Osteoblast (primary cell): ENCODE results near the gene SMIM20. TPM values are rescaled to one million over a fixed set of nuclear protein-coding genes. Genes with fewer than 3 reads are reported as not detected.

Experiments used
- DNase-seq: peaks from one replicate; pipeline ENCODE4 v3.0.0; 2011; ENCODE audit warnings: low spot score, mixed read lengths; ENCODE audit not compliant: insufficient read length; ENCODE audit errors: missing footprints
- H2AFZ ChIP-seq: 2 replicates; pipeline ENCODE4 v1.6.0; 2011; ENCODE audit warnings: mild to moderate bottlenecking, low read length
- H3K27ac ChIP-seq: 2 replicates; pipeline ENCODE4 v1.5.1; 2011; ENCODE audit warnings: mild to moderate bottlenecking, low read depth, low read length, moderate library complexity
- H3K27me3 ChIP-seq: 2 replicates; pipeline ENCODE4 v1.6.0; 2012; ENCODE audit warnings: mild to moderate bottlenecking, control low read depth, inconsistent platforms, low read length, moderate library complexity; ENCODE audit not compliant: insufficient read depth
- H3K36me3 ChIP-seq: 2 replicates; pipeline ENCODE4 v1.5.1; 2011; ENCODE audit warnings: mild to moderate bottlenecking, low read length, control low read depth, moderate library complexity; ENCODE audit not compliant: insufficient read depth
- H3K4me1 ChIP-seq: 2 replicates; pipeline ENCODE4 v1.5.1; 2011; ENCODE audit warnings: mild to moderate bottlenecking, low read length, control low read depth, moderate library complexity; ENCODE audit not compliant: insufficient read depth
- H3K4me2 ChIP-seq: 2 replicates; pipeline ENCODE4 v1.6.0; 2011; ENCODE audit warnings: mild to moderate bottlenecking, low read length; ENCODE audit not compliant: insufficient read depth
- H3K4me3 ChIP-seq: fragments of 200-600 bp; sonication (generic); 3 replicates; pipeline ENCODE4 v1.5.1; 2012; ENCODE audit warnings: mild to moderate bottlenecking, low read length, inconsistent platforms; ENCODE audit not compliant: insufficient read depth
- H3K79me2 ChIP-seq: 2 replicates; pipeline ENCODE4 v1.6.0; 2012; ENCODE audit warnings: mild to moderate bottlenecking, low read length, control low read depth, inconsistent platforms; ENCODE audit not compliant: insufficient read depth
- H3K9me3 ChIP-seq: 2 replicates; pipeline ENCODE4 v1.5.1; 2011; ENCODE audit warnings: low read depth, low read length, control low read depth
- H4K20me1 ChIP-seq: 2 replicates; pipeline ENCODE4 v1.6.0; 2012; ENCODE audit warnings: mild to moderate bottlenecking, low read length, control low read depth; ENCODE audit not compliant: insufficient read depth
- CTCF ChIP-seq: IDR thresholded peaks from 2 replicates; pipeline ENCODE4 v1.5.1; 2011; ENCODE audit warnings: mild to moderate bottlenecking, low read depth, low read length, moderate library complexity; ENCODE audit errors: extremely low read depth
- total RNA-seq: library from RNA; depleted of rRNA; stranded (reverse); fragments of >200 nt; gene quantifications from 2 replicates; pipeline ENCODE4 v1.2.3, GENCODE V29; 2012

Gene SMIM20
- total RNA-seq, 1 donor: 34.7 TPM

GRCh38 chr4:25926462-25926861 is 12.4 kb downstream of the SMIM20 start:
- no peaks in the 10 kb centered on the region for H3K36me3 ChIP-seq
- H3K27ac ChIP-seq: no peak overlapping the region
- TF ChIP-seq CTCF: no peak
- peaks cover 19% of the 10 kb centered on the region for H3K79me2 ChIP-seq
- no peak overlapping the region for H3K4me3 ChIP-seq
- no peak overlapping the region for H2AFZ ChIP-seq
- H3K27me3 ChIP-seq: no peaks in the 10 kb centered on the region
- no peaks in the 10 kb centered on the region for H3K9me3 ChIP-seq
- DNase-seq: no peak
- H3K4me1 ChIP-seq: peaks cover 16% of the 10 kb centered on the region
- H4K20me1 ChIP-seq: no peaks in the 10 kb centered on the region
- no peak overlapping the region for H3K4me2 ChIP-seq

- Histone ChIP-seq H3K4me3 (no peak overlapping the region), H3K4me1 (peaks cover 16% of the 10 kb centered on the region), H3K27ac (no peak overlapping the region), H3K4me2 (no peak overlapping the region), H3K79me2 (peaks cover 17% of the 10 kb centered on the region), H2AFZ (no peak overlapping the region), H3K27me3 (no peaks in the 10 kb centered on the region), H4K20me1 (no peaks in the 10 kb centered on the region), H3K9me3 (no peaks in the 10 kb centered on the region), H3K36me3 (no peaks in the 10 kb centered on the region)
- no peak for DNase-seq
- TF ChIP-seq CTCF: no peak
Observed at GRCh38 chr4:25927361-25928195, 13.6 kb downstream of the SMIM20 start.

- Histone ChIP-seq H3K4me1 (peaks cover 16% of the 10 kb centered on the region), H4K20me1 (no peaks in the 10 kb centered on the region), H3K4me2 (peak overlapping the region; percentile 66), H3K79me2 (peaks cover 9% of the 10 kb centered on the region), H3K27me3 (no peaks in the 10 kb centered on the region), H3K9me3 (no peaks in the 10 kb centered on the region), H2AFZ (peak overlapping the region; percentile 67), H3K27ac (peak overlapping the region; percentile 33), H3K36me3 (no peaks in the 10 kb centered on the region), H3K4me3 (peak overlapping the region; percentile 29)
- peak; percentile 58 for DNase-seq
- no peak for TF ChIP-seq CTCF
Observed at GRCh38 chr4:25928379-25929297, 14.6 kb downstream of the SMIM20 start.

GRCh38 chr4:25929298-25929686 is 15.3 kb downstream of the SMIM20 start:
- no peak for TF ChIP-seq CTCF
- H3K27me3 ChIP-seq: no peaks in the 10 kb centered on the region
- no peak for DNase-seq
- peak overlapping the region; percentile 66 for H3K4me2 ChIP-seq
- no peaks in the 10 kb centered on the region for H4K20me1 ChIP-seq
- no peaks in the 10 kb centered on the region for H3K9me3 ChIP-seq
- H3K36me3 ChIP-seq: no peaks in the 10 kb centered on the region
- no peak overlapping the region for H3K27ac ChIP-seq
- H2AFZ ChIP-seq: no peak overlapping the region
- peaks cover 5% of the 10 kb centered on the region for H3K79me2 ChIP-seq
- H3K4me3 ChIP-seq: no peak overlapping the region
- peaks cover 16% of the 10 kb centered on the region for H3K4me1 ChIP-seq
